Stimulated activated CD4-positive, alpha-beta T cell treated with anti-CD3 and anti-CD28 coated beads, TNF-alpha, amount 100 ng/mL, for 4 hours (primary cell): ENCODE results near the gene CIB1.
"Not testable (repeated sequence)": the region's sequence is repeated elsewhere in the genome, so short reads cannot be mapped to it uniquely, and the experiment has no call there.

Experiments used
- DNase-seq, 3 experiments: peaks; one replicate each; pipeline ENCODE4 v3.0.0-alpha.2; 2020; ENCODE audit warnings: low read depth in 3 of 3

CIB1 gene

DNA sequence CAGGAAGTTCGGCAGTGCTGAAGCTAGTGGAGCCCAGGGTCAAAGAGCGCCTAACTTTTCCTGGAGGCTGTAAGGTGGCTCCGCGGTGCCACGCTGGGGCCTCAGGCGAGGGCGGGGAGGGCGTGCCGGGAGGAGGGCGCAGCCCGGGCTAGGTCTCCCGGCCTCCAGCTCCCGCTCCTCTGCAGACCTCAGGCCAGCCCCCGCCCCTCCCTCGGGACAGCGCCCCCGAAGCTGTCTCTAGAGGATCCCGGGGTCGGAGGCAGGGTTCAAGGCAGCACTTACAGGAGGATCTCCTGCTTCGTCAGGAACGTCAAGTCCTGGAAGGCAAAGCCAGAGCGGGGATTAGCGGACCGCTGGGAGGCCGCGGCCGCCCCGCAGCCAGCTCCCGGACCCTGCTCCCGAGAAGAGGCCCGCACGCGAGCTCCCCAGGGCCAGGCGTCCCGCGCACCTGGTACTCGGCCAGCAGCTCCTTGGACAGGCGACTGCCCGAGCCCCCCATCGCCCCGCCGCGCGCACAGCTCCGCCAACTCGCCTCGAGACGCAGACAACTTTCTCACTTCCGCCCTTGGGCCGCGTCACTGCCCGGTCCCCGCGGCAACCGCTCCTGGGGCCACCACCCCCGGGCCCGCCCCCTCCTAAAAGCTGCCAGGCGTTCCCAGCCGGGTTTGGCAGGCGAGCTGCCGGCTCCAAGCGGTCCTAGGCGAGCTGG is at the start of gene CIB1:
TSS of gene CIB1 (minus strand) at position 555 of the 709 bp plus-strand sequence. CDS start at position 499, 56 bp downstream.
- peak; percentile 48 to 96 (median 94) for DNase-seq

DNA sequence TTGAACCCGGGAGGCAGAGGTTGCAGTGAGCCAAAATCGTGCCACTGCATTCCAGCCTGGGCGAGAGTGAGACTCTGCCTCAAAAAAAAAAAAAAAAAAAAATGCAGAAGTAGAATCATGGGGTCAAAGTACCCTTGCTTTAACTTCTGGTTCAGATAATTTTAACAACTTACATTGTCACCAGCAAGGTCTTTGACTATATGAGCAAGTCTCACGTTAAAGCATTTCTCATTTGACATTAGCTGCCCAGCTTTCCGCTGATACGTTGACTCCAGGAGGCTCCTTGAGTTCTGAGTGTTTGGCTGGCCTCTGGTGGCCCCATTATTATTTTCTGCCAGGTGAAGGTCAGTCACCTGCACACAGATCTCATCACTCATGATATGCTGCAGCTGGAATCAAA is 47.9 kb upstream of the CIB1 start:
- DNase-seq, result not testable (repeated sequence)

DNA sequence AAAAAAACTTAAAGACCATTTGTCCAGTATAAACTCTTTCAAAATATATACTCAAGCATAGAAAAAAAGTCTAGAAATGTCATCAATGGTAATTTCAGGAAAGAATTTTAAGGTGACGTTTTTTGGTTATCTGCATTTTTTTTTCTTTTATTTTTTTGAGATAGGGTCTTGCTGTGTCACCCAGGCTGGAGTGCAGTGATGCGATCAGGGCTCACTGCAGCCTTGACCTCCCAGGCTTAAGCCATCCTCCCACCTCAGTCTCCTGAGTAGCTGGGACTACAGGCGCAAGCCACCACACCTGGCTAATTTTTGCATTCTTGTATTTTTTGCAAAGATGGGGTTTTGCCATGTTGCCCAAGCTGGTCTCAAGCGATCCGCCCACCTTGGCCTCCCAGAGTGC is 47.0 kb upstream of the CIB1 start:
- not testable (repeated sequence) for DNase-seq

DNA sequence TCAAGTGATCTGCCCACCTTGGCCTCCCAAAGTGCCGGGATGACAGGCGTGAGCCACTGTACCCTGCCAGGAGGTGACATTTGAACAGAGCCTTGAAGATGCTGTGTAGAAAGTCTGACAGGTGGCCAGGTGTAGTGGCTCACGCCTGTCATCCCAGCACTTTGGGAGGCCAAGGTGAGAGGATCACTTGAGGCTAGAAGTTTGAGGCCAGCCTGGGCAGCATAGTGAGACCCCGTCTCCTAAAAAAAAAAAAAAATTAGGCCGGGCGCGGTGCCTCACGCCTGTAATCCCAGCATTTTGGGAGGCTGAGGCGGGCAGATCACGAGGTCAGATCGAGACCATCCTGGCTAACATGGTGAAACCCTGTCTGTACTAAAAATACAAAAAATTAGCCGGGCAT is 44.7 kb upstream of the CIB1 start:
- not testable (repeated sequence) for DNase-seq

DNA sequence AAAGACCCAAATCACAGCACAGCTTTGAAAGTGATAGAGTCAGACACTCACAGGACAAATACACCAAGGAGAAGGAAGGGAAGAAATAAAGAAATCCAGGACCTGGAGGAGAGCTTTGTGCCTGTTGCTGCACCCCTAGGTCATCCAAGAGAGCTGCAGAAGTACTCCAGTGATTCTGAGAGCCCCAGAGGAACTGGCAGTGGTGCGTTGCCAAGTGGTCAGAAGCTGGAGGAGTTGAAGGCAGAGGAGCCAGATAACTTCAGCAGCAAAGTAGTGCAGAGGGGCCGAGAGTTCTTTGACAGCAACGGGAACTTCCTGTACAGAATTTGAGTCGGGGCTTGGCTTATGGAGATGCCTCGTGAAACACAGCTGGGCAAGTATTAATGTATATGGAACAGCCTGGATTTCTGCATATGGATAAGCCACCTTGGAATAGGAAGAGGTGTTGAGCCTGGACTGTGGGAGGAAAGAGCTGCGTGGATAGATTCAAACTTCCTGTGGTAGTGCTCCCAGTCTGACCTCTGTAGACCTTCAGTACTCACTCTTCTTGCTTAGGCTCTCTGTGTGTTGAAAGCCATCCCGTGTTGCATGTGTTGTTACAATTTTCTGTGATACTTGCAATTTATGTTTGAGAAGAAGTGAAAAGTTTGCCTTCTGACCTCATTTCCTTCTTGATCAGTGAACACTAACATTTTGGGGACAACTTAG is 37.9 kb upstream of the CIB1 start:
- DNase-seq, result no peak

DNA sequence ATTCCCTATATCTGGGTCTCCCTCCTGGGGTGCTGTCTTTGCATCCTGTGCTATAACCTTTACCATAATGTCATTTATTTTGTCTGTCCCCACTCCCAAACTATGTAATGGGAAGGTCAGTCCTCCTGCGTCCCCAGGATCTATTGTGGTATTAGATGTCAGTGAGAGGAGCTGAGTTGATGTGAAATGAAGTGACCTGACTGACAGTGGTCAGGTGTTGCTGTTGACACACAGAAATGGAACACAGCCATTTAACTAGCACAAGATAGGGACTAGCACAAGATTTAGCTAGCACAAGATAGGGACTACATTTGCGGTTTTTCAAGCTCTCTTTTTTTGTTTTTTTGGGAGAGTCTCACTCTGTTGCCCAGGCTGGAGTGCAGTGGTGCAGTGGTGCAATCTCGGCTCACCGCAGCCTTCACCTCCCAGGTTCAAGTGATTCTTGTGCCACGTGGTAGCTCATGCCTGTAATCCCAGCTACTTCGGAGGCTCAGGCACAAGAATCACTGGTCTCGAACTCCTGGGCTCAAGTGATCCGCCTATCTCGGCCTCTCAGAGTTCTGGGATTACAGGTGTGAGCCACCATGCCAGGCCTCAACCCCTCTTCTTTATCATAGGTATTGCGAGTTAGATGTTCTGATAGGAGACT is 36.9 kb upstream of the CIB1 start:
- DNase-seq, result no peak

DNA sequence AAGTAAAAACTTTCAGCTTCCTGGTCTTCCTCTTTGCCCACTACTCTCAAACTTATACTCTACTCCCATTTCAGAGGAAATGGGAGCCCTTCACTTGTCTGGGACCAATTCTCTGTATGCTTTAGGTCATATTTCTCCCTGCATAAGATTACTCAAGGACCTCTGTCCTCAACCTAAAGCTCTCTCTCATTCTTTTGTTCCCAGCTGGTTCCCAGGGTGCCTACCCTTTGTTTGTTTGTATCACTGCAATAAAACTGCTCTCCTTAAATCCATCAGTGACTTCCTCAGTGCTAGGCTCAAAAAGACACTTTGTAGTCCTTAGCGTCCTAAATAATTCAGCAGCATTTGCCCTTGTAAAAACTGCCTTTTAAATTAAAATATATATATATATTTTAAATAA is 34.7 kb upstream of the CIB1 start:
- no peak for DNase-seq

DNA sequence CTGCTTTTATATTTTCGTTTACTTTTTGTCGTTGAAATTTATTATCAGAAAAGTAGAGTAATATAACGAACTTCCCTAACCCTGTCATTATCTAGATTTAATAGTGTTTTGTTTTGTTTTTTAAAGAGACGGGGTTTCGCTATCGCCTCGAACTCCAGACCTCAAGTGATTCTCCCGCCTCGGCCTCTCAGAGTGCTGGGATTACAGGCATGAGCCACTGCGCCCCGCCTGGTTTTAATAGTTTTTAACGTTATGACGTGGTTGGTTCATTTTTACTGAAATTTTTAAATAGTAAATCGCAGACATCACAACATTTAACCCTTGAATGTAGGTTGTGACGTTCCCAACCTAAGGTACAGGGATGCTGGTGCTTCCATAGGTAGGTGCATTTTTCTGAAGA is 32.7 kb upstream of the CIB1 start:
- no peak for DNase-seq

DNA sequence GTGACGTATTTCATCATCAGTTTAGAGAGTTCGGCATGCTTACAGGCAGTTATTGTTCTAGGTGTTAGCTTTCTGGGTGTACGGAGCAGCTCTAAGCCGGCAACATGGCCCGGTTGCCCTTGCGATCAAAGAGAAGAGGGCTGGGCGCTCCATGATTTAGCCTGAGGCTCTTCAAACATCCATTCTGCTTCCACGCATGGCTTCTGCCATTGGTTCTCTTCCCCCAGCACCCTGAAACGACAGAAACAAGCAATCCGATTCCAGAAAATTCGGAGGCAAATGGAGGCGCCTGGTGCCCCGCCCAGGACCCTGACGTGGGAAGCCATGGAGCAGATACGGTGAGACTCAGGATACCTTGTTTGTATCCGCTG is 32.3 kb upstream of the CIB1 start:
- peak; percentile 2 to 35 (median 17) for DNase-seq

DNA sequence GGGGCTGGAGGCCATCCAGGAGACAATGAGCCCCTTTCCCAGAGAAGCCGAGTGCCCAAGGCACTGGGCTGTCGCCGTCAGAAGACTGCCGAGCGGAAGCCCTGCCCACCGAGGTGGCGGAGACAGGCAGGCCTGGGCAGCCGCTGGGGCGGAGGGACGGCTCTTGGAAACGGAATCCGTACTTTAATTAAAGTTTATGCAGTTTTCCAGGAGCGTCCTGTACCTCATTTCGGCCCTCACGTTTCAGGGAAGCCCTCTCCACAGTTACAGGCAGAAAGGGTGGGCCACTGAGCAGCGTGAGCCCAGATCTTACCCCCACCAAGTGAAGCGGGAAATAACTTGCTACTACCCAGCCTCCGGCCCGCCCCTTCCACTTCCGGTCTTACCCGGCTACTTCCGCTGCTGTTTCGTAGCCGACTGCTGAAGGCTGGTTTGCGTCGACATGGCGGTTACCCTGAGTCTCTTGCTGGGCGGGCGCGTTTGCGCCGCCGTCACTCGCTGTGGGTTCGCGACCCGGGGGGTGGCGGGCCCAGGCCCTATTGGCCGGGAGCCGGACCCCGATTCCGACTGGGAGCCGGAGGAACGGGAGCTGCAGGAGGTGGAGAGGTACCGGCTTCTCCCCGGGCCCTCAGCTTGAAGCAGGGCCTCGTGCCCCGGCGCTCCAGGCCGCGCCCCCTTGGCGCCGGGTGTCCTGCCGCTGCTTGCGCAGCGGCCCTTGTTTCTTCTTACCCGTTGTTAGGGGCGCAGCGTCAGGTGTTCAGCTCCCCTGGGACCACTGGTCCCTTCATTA is 31.7 kb upstream of the CIB1 start, which contains the start of gene NGRN:
TSS of gene NGRN (plus strand) at position 402 of the 790 bp plus-strand sequence. CDS start at position 443, 41 bp downstream.
- peak; percentile 80 to 82 (median 81) for DNase-seq

DNA sequence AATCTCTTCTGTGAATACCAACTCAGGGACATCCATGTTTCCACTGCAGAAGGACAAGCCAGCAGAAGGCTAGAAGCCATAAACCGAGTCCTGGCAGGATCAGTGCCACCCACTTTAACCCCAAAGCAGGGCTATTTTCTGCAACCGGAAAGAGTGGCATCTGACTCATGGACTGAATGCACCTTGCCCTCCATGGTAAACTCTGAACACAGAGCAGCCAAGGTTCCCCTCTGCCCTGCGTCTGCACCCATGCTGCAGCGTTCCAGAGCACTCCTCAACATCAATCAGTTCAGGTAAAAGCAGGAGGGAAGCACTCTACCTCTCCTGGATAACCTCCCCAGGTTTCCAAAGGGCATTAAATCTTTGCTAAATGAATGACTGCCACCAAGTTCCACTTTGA is 30.9 kb upstream of the CIB1 start:
- DNase-seq, result no peak

DNA sequence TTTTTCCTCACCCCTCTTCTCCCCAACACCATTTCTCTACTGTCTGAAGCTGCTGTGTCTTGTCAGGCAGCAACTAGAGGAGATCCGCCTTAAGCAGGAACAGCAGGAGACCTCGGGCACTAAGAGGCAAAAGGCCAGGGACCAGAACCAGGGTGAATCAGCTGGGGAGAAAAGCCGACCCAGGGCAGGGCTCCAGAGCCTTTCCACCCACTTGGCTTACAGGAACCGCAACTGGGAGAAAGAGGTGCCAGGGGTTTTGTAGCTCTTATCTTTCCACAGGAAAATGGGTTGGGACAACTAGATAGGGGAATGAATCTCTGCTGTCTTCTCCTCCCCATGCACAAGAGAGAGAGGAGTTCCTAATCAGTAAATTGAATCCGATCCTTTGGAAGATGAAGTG is 28.7 kb upstream of the CIB1 start:
- no peak for DNase-seq

DNA sequence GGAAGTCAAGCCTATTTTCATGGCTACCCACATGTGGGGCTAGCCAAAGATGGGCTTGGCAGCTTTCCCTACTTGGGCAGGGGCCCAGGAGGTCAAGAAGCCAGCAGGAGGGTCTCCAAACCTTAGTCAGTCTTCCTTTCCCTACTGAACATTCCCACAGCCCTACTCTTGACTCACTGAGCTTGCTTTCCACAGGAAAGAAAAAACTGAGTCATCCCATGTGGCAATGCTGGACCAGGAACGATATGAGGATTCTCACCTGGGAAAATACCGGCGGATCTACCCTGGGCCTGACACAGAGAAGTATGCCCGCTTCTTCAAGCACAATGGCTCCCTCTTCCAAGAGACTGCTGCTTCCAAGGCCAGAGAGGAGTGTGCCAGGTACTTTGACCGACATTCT is 28.1 kb upstream of the CIB1 start:
- no peak for DNase-seq

DNA sequence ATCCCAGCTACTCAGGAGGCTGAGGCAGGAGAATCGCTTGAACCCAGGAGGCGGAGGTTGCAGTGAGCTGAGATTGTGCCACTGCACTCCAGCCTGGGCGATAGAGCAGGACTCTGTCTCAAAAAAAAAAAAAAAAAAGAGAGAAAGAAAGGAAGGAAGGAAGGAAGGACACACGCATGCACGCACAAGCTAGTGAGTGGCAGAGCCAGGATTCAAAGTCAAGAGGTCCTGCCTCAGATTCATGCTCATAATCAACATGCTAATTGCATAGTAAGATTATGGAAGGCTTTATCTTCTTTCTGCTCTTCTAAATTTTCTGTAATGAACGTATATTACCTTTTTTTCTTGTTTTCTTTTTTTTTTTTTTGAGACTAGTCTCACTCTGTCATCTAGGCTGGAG is 27.0 kb upstream of the CIB1 start:
- not testable (repeated sequence) for DNase-seq

DNA sequence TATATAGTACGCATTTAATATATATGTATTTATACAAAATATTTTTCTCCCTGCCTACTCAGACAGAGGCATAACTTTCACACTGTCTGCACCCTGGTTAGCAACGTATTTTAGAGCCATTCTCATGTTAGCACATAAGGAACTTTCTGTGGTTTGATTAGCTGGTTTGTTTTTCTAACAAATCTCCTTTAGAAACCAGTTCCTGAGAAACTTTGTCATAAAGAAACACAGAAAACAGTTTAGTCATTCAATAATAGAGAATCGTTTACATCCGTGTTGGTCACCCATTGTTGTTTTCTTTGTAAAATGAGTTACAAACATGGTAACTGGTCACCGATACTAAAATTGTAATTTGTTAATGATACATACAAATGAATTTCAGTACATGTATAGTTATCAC is 25.8 kb upstream of the CIB1 start:
- DNase-seq, result no peak

DNA sequence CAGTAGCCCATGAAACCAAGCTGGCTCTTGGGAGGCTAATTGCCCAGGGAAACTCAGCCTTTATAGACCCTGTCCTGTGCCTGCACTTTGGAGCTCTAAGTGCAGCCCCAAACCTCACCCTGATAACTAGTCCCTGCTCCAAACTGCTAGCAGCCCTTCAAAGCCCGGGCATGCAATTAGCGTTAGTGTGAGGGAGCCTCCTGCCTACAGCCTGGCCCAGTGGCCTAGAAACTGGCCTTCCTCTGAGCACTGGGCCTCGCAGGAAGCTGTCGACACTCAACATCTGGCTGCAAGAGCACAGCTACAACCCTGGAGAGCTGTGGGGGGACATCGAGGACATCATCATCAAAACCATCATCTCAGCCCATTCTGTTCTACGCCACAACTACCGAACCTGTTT is 24.0 kb upstream of the CIB1 start:
- no peak for DNase-seq

DNA sequence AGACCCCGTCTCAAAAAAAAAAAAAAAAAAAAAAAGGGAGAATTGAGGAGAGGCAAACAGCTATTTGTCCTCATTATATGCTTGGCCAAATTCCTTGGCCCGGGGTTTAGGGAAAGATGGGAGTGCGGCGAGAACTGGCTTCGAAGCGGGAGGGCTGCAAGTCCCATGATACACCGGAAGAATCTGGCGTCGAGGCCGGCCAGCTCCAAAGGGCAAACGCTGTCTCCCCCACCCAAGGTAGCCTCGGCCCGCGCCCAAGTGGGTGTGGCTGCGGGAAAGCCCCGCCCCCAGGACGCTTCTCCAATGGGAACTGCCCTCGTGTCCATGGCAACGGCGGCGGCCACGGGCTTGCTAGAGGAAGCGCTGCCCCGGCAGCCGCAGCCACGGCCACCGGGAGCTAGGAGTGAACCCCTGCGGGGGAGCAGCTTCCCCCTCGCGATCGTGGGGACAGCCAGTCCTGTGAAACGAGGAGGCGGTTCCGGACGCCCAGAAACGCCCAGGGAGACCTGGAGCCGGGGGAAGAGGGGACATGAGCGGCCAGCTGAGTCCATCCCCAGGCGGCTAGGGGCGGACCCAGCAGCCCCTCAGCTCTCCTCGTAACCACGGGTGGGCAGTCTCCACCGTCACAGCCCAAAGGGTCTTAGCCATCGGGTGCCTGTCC is 15.6 kb upstream of the CIB1 start, which contains the start of gene TTLL13:
TSS of gene TTLL13 (plus strand) at position 354 of the 661 bp plus-strand sequence. CDS start 1,075 bp downstream, outside the sequence.
- DNase-seq, result peak; percentile 50 to 66 (median 55)

DNA sequence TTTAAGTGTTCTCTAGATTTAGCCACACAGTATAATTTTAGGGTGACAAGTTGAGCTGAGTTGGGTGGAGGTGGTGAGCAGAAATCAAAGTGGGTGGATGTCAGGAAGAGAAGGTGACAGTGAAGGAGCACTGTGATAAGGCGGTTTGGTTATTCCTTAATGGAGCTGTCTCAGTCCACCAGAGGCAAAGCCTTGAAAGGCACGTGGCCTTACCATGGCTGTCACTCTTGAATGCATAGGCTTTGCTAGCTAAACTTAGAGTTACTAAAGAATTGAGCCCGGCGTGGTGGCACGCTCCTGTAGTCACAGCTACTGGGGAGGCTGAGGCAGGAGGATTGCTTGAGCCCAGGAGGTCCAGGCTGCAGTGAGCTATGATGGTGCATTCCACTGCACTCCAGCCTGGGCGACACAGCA is 15.1 kb upstream of the CIB1 start:
- DNase-seq, result no peak

DNA sequence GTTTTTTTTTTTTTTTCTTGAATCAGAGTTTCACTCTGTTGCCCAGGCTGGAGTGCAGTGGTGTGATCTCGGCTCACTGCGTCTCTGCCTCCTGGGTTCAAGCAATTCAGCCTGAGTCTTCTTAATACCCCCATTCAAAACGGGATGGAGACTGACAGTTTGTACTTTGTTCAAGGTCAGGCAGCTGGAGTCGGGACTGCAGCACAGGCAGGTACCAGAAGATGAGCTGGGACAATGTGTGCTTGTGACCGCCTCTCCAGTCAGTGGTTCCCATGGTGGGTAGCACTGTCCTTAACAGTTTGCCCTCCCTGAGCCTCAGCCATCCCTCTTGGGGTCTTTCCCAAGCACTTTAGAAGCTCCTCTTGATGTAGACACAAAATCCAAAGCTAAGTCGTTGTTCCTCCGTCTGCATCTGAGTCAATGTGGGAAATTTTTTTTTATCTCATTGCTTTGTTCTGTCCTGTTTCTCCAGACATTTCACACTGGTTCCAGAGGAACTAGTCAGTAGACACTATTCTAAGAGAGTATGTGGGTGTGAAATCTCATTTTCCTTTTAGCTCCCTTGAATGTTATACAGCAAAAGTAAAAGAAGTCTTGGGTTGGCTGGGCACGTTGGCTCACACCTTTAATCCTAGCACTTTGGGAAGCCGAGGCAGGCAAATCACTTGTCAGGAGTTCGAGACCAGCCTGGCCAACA is 10.3 kb upstream of the CIB1 start:
- DNase-seq, result no peak

DNA sequence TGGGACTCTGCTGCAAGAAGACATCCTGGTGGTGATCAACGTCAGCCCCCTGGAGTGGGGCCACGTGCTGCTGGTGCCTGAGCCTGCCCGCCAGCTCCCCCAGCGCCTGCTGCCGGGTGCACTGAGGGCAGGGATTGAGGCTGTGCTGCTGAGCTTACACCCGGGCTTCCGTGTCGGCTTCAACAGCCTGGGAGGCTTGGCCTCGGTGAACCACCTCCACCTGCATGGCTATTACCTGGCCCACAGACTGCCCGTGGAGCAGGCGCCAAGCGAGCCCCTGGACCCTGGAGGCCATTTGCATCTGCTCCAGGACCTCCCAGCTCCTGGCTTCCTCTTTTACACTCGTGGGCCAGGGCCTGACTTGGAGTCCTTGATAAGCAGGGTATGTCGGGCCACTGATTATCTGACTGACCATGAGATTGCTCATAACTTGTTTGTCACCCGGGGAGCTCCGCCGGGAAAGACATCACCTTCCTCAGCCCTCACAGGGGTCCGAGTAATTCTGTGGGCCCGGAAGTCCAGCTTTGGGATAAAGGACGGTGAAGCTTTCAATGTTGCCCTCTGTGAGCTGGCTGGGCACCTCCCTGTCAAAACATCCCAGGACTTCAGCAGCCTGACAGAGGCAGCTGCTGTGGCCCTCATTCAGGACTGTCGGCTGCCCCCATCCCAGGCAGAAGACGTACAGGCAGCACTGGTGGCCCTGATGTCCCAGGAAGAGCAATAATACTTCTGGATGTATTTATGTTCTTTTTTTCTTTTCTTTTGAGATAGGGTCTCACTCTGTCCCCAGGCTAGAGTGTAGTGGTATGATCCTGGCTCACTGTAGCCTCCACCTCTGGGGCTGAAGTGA is 7.8 kb upstream of the CIB1 start:
- DNase-seq, result no peak
